Measurements from ENCODE around the gene GALR2. TPM values are rescaled to one million over a fixed set of nuclear protein-coding genes. Genes with fewer than 3 reads are reported as not detected.

Gene GALR2
- total RNA-seq, 1 experiment from 2014 or later, result 0.41 TPM

DNA sequence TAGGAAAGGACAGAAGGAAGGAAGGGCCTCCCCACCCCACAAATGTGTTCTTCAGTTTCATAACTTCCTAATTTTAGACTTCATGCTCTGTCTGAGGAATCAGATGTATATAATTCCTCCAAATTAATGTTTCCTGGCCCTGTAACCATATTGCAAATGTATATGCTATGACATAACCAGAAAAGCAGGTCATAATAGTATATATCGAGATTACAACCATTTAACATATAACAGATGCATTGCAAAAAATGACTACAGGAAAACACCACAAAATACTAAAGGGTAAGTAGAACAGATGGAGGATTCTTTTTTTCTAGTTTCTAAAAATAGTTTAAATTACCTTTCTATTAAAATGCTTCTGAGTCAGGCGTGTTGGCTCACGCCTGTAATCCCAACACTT is 32.1 kb downstream of the GALR2 start:
- ATAC-seq (no peak), DNase-seq (ENCODE audit: low read depth, low spot score) (no peak)
- TF ChIP-seq TCF7L2 (IDR thresholded peaks at IDR 0.05; ENCODE audit: low read depth, low read length) (no peak), POLR2AphosphoS5 (IDR thresholded peaks at IDR 0.05; ENCODE audit: low read depth, low read length) (no peak), SIN3A (IDR thresholded peaks at IDR 0.05; ENCODE audit: borderline replicate concordance, insufficient read depth, low read depth, low read length) (no peak)
- TF ChIP-seq, protein P1, sequence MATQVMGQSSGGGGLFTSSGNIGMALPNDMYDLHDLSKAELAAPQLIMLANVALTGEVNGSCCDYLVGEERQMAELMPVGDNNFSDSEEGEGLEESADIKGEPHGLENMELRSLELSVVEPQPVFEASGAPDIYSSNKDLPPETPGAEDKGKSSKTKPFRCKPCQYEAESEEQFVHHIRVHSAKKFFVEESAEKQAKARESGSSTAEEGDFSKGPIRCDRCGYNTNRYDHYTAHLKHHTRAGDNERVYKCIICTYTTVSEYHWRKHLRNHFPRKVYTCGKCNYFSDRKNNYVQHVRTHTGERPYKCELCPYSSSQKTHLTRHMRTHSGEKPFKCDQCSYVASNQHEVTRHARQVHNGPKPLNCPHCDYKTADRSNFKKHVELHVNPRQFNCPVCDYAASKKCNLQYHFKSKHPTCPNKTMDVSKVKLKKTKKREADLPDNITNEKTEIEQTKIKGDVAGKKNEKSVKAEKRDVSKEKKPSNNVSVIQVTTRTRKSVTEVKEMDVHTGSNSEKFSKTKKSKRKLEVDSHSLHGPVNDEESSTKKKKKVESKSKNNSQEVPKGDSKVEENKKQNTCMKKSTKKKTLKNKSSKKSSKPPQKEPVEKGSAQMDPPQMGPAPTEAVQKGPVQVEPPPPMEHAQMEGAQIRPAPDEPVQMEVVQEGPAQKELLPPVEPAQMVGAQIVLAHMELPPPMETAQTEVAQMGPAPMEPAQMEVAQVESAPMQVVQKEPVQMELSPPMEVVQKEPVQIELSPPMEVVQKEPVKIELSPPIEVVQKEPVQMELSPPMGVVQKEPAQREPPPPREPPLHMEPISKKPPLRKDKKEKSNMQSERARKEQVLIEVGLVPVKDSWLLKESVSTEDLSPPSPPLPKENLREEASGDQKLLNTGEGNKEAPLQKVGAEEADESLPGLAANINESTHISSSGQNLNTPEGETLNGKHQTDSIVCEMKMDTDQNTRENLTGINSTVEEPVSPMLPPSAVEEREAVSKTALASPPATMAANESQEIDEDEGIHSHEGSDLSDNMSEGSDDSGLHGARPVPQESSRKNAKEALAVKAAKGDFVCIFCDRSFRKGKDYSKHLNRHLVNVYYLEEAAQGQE (IDR thresholded peaks at IDR 0.05; ENCODE audit: insufficient read depth in 1 of 2, low read depth in 2 of 2, low read length in 1 of 2), result no peak
- TF ChIP-seq, protein P2, sequence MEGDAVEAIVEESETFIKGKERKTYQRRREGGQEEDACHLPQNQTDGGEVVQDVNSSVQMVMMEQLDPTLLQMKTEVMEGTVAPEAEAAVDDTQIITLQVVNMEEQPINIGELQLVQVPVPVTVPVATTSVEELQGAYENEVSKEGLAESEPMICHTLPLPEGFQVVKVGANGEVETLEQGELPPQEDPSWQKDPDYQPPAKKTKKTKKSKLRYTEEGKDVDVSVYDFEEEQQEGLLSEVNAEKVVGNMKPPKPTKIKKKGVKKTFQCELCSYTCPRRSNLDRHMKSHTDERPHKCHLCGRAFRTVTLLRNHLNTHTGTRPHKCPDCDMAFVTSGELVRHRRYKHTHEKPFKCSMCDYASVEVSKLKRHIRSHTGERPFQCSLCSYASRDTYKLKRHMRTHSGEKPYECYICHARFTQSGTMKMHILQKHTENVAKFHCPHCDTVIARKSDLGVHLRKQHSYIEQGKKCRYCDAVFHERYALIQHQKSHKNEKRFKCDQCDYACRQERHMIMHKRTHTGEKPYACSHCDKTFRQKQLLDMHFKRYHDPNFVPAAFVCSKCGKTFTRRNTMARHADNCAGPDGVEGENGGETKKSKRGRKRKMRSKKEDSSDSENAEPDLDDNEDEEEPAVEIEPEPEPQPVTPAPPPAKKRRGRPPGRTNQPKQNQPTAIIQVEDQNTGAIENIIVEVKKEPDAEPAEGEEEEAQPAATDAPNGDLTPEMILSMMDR (IDR thresholded peaks at IDR 0.05), result no peak
- POLR2A ChIA-PET, result no interaction called here
- Histone ChIP-seq H3K4me3 (ENCODE audit: low read depth in 2 of 2, low read length in 2 of 2) (no peak overlapping the region), H3K27me3 (ENCODE audit: control insufficient read depth, insufficient read depth, low read length) (no peaks in the 10 kb centered on the region), H3K36me3 (ENCODE audit: control insufficient read depth, insufficient read depth, low read length) (peaks cover 5% of the 10 kb centered on the region; the same call in 1 of the 2 replicates), H3K27ac (ENCODE audit: low read length) (no peak overlapping the region), H3K9me3 (ENCODE audit: control insufficient read depth, insufficient read depth, low read depth, low read length) (no peaks in the 10 kb centered on the region), H3K4me1 (ENCODE audit: control insufficient read depth, insufficient read depth, low read length) (peaks cover 14% of the 10 kb centered on the region)
- no TSS peak for BruUV-seq (replicated peaks)
- in situ Hi-C loops (cut with HindIII; ENCODE audit: low pct_unique_long_range_greater_than_20kb, low sequenced_read_pairs), result no loop called here
- intact Hi-C loops (cut with micrococcal nuclease; ENCODE audit: unreplicated experiment), result no loop called here
- CTCF ChIA-PET, result interaction anchor here (0.7 to 0.8 kb wide), 3 partner anchors 46 to 188 kb away, joined by 3 to 10 read pairs (median 3); no protein-coding TSS in a partner anchor

DNA sequence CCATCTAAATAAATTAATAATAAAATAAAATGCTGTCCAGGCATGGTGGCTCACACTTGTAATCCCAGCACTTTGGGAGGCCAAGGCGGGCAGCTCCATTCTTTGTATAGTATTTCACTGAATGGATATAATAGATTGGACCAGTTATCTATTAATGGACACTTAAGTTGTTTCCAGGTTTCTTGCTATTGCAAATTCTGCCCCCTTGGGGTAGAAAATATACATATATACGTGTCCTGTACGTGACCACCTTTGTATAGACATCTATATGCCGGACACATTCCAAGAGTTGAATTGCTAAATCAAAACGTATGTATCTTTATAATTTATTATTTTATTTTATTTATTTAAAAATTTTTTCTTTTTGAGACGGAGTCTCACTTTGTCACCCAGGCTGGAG is 32.9 kb downstream of the GALR2 start:
- H3K27me3 ChIP-seq (ENCODE audit: control insufficient read depth, insufficient read depth, low read length), result no peaks in the 10 kb centered on the region
- no peak overlapping the region for H3K4me3 ChIP-seq (ENCODE audit: low read depth in 2 of 2, low read length in 2 of 2)
- TF ChIP-seq, protein P2 (IDR thresholded peaks at IDR 0.05), result no peak
- no peak for TF ChIP-seq POLR2AphosphoS5 (IDR thresholded peaks at IDR 0.05; ENCODE audit: low read depth, low read length)
- no peak for TF ChIP-seq TCF7L2 (IDR thresholded peaks at IDR 0.05; ENCODE audit: low read depth, low read length)
- TF ChIP-seq, protein P1 (IDR thresholded peaks at IDR 0.05; ENCODE audit: insufficient read depth in 1 of 2, low read depth in 2 of 2, low read length in 1 of 2), result no peak
- no peak for TF ChIP-seq SIN3A (IDR thresholded peaks at IDR 0.05; ENCODE audit: borderline replicate concordance, insufficient read depth, low read depth, low read length)
- intact Hi-C loops (cut with micrococcal nuclease; ENCODE audit: unreplicated experiment), result no loop called here
- peaks cover 13% of the 10 kb centered on the region for H3K4me1 ChIP-seq (ENCODE audit: control insufficient read depth, insufficient read depth, low read length)
- POLR2A ChIA-PET, result no interaction called here
- DNase-seq (ENCODE audit: low read depth, low spot score) (no peak), ATAC-seq (no peak)
- no peak overlapping the region for H3K27ac ChIP-seq (ENCODE audit: low read length)
- no peaks in the 10 kb centered on the region for H3K9me3 ChIP-seq (ENCODE audit: control insufficient read depth, insufficient read depth, low read depth, low read length)
- no TSS peak for BruUV-seq (replicated peaks)
- peaks cover 5% of the 10 kb centered on the region; the same call in 1 of the 2 replicates for H3K36me3 ChIP-seq (ENCODE audit: control insufficient read depth, insufficient read depth, low read length)
- in situ Hi-C loops (cut with HindIII; ENCODE audit: low pct_unique_long_range_greater_than_20kb, low sequenced_read_pairs), result no loop called here
- CTCF ChIA-PET, result interaction anchor here (0.8 kb wide), 1 partner anchor 131 kb away, joined by 3 read pairs; no protein-coding TSS in a partner anchor

Data from Panc1 (cell line).